GM21360 (cell line): ENCODE results near the gene DNAH6.

Experiments
- ATAC-seq: cut with Tn5 transposase; IDR thresholded peaks from one replicate; pipeline ENCODE4 v1.9.1; 2021; ENCODE audit warnings: mild to moderate bottlenecking, moderate library complexity; ENCODE audit not compliant: unreplicated experiment

The DNAH6 gene

GRCh38 chr2:84686783-84687476 is 170.6 kb downstream of the DNAH6 start:
- no peak for ATAC-seq

DNA sequence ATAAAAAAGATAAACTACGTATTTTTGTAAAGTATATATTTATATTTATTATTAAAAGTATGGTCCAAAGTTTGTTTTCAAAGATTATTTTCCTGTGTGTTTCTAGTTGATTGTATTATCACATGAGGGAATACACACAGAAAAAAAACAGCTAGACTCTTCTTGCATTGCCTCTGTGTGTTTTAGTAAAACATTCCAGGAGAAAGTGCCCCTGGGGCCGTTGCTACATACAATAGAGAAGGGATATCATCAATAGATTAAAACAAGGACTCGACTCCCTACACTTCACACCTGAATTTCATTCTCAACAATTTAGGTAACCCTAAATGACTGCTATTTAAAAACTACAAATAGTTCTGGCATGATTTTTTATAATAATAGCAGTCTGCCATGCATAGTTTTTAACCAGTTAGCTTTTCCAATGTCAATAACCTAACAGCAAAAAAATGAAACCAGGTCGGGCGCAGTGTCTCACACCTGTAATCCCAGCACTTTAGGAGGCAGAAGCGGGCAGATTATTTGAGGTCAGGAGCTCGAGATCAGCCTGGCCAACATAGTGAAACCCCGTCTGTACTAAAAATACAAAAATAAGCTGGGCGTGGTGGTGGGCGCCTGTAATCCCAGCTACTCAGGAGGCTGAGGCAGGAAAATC is 171.3 kb downstream of the DNAH6 start:
- ATAC-seq = no peak

DNA sequence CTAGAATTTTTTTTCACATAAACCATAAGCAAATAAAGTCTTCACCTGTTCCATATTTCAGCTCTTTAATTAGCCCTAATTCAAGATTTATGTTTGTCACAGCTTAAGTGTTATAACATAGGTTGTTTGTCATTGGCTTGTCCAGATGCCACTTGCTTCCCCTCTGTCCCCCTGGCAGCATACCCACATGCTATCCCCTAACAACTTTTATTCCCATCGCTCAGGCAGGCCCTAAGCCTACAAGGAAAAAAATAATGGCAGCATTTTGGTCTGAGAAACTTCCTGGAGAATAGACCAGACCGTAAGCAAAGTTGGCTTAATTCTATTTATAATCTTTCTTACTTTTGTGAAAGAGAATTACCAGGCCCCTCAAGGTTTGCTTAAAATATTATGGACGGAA is 173.9 kb downstream of the DNAH6 start:
- no peak for ATAC-seq

DNA sequence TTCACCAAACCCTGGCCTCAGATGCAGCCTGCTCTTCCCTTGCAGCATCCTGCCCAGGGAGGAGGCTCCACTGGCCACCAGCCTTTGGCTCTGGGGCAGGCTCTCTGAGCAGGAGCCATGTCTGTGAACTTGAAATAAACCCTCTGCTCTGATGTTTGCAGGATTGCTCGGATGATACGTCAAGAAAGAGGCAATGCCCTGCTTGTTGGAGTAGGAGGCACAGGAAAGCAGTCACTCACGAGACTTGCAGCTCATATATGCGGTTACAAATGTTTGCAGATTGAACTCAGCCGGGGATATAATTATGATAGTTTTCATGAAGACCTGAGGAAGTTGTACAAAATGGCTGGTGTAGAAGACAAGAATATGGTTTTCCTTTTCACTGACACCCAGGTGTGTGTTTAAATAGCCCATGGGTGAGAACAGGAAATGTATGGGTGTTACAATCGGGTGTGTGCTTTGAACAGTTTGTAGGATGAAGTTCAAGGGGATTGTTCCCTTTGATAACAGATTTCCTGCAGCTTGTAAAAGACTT is 177.9 kb downstream of the DNAH6 start:
- no peak for ATAC-seq

DNA sequence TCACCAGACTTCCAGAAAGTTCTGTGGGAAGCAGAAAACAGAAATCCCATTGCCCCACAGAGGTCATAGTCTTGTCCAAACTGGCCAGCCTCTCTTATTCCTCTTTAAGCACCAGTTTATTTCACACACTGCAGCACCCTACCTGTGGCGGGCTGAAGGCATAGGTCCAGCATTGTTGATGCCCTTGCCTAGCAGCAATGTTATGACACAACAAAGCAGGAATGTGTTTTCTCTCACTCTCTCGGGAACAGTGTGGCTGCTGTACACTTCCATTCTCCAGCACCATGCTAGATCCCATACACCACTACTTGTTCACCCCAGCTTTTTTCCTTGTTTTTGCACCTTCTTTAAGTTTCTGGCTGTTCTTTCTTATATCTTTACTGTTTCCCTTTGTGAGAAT is 181.6 kb downstream of the DNAH6 start:
- ATAC-seq = no peak

- ATAC-seq = no peak
Observed at GRCh38 chr2:84700006-84700405, 183.7 kb downstream of the DNAH6 start.

- ATAC-seq = no peak
Observed at GRCh38 chr2:84701880-84702279, 185.6 kb downstream of the DNAH6 start.

DNA sequence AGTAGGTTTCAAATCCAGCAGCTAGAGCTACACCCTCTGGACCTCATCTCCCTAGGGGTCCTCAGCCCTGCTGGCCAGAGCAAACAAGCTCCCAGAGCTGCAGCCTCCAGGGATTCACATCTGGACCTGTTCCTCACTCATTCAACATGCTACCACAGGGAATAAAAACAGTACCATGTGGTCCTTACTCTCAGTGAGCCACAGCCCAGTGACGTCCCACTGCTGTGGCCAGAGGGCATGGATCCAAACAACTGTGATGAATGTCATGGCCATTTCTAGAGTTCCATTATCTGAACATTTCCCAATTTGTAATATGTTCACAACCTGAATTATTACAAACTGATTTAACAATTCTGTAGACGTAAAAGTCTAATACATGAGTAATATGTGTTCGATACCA is 186.6 kb downstream of the DNAH6 start:
- no peak for ATAC-seq

- no peak for ATAC-seq
Observed at GRCh38 chr2:84703831-84704230, 187.5 kb downstream of the DNAH6 start.

- ATAC-seq = no peak
Observed at GRCh38 chr2:84704505-84705244, 188.4 kb downstream of the DNAH6 start.

- ATAC-seq = no peak
Observed at GRCh38 chr2:84705858-84706257, 189.6 kb downstream of the DNAH6 start.

DNA sequence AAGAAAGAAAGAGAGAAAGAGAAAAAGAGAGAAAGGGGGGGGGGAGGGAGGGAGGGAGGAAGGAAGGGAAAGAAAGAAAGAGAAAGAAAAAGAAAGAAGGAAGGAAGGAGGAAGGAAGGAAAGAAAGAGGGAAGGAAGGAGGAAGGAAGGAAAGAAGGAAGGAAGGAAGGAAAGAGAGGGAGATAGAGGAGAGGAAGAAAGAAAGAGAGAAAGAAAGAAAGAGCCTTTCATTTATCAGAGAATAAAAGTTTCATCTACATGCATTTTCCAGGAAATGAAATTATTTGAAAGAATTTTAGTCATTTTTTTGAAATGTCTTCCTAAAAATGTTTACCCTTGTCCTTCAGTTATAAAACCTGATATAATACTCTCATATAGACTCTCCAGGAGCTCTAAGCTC is 192.1 kb downstream of the DNAH6 start:
- ATAC-seq = no peak

DNA sequence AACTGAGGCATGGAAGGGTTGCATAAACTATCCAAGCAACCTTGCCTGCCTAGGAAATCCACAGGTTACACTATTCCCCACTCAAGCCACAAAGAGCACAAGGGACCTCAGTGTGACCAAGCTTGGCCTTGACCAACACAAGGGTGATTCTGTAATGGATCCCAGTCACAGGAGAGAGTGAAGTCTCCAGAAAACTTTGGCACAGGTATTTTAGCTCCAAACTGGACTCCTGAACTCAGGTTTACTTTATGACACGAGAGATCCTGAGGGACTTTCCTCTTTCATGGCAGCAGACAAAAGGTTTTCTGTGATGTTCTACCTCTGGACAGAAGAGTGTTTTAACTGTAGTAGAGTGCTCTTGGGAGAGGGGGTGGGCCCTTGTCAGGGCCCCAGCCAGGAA is 195.4 kb downstream of the DNAH6 start:
- ATAC-seq = no peak

DNA sequence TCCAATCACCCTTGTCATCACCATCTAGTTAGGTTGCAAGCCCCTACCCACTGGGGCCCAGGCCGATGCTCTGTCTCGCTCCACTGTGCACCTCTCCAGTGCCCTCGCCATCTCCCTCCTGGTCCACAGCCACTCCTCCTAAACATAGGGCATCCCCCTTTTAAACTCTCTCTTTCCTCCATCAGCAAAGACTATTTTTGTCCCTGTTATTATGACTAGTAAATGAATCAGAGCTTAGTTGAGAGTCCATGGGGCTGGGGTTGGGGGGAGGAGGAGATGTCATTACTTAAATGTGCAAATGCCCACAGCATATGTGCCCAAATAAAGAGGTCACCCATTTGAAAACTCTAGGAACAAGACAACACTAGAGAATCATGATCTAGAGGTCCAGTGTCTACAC is 197.1 kb downstream of the DNAH6 start:
- ATAC-seq = no peak

DNA sequence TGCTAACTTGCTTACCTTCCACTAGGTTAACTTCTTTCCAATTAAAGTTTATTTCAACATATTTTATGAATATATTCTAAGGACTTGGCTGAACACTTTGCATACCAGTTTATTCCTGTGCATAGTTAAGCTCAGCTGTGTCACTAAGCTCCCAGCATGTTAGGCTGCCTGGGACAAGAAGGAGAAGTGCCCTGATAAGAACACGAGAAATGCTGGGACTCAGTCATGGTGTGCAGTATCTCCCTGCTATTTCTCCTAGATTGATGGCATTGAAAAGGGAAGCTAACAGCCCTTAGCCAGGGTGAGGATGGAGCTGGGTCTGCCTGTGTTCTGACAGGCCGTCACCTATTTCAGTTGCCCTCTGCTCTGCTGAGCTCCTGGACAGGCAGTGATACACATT is 200.3 kb downstream of the DNAH6 start:
- no peak for ATAC-seq

DNA sequence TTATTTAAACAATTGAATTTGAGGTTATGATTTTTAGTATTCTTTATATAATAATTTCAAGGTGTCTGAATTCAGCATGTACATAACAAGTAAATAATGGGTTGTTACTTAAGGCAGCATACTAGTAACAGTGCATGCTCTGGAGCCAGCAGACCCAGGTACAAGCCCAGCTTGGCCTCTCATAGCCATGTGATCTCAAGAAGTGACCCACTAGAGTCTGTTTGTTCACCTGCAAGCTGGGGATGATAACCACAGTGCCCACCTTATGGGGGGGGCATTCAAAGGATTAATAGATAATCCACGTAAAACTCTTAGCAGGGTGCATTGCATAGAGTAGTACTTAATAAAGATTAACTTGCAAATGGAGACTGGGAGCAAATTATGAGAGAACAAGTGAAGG is 201.0 kb downstream of the DNAH6 start:
- no peak for ATAC-seq

DNA sequence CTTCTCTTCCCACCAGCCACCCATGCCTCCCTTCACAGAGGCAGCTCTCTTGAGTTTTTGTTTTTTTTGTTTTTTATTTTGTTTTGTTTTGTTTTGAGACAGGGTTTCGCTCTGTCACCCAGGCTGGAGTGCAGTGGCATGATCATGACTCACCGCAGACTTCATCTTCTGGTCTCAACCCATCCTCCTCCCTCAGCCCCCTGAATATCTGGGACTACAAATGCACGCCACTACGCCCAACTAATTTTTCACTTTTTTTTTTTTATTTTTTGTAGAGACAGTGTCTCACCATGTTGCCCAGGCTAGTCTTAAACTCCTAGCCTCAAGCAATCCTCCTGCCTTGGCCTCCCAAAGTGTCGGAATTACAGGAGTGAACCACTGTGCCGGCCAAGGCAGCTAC is 203.1 kb downstream of the DNAH6 start:
- no peak for ATAC-seq

- ATAC-seq = no peak
Observed at GRCh38 chr2:84723831-84724230, 207.5 kb downstream of the DNAH6 start.

- ATAC-seq = no peak
Observed at GRCh38 chr2:84725717-84726116, 209.4 kb downstream of the DNAH6 start.

GRCh38 chr2:84727315-84727714 is 211.0 kb downstream of the DNAH6 start:
- ATAC-seq = no peak

DNA sequence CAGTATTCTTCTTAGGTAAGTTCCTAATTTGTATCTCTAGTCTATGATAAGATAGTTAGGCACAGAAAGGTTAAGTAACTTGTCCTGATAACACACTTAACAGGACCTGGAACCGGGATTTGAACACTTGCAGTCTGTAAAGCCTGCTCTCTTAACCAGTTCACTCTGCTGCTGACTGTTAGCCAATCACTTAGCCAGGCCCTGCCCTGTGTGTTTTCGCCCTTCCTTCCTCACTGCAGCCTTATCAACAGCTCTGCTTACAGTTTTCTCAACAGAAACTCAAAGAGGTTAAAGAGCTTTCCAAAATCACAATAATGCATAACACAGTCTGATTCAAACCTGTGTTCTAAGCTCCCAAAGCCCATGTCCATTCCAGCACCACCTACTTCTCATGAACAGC is 212.9 kb downstream of the DNAH6 start:
- no peak for ATAC-seq

DNA sequence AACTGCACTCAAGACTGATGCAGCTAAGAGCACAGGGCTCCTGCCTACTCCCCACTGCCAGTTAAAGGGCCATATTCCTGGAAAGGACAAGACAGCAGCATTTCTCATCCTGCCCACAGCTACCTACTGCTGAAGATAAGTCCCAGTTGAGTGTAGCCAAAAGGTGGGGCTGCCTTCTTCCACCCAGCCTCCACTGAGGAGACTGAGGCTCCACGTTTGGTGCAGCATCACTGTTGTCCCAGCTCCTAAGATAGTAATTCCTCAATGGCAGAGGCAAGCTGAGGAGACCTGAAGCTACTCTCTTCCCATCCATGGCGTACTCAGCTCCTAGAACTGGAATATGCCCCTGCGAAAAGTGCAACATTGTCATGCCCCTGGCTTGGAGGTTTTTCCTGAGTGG is 214.9 kb downstream of the DNAH6 start:
- ATAC-seq = no peak
